HG03460 (cell line): ENCODE data around the gene GATA5.

Experiments used
- ATAC-seq: cut with Tn5 transposase; IDR thresholded peaks from one replicate; pipeline ENCODE4 v1.9.1; 2021; ENCODE audit not compliant: unreplicated experiment

GATA5 gene

GRCh38 chr20:62475772-62476055 is at the start of gene GATA5:
Gene GATA5 (minus strand): TSS chr20:62475995. CDS start chr20:62475521, 474 bp downstream.
- no peak for ATAC-seq

- no peak for ATAC-seq
These were observed 49.2 kb upstream of the GATA5 start for GRCh38 chr20:62525014-62525413.

- ATAC-seq, result no peak
These were observed 48.7 kb upstream of the GATA5 start for GRCh38 chr20:62524505-62524911.

GRCh38 chr20:62523473-62524203 is 47.8 kb upstream of the GATA5 start:
- no peak for ATAC-seq

GRCh38 chr20:62522748-62523396 is 47.1 kb upstream of the GATA5 start:
- ATAC-seq, result no peak

- ATAC-seq, result no peak
These were observed 44.0 kb upstream of the GATA5 start for GRCh38 chr20:62519826-62520225.

GRCh38 chr20:62518911-62519310 is 43.1 kb upstream of the GATA5 start:
- no peak for ATAC-seq

GRCh38 chr20:62517901-62518610 is 42.3 kb upstream of the GATA5 start:
- ATAC-seq, result no peak

GRCh38 chr20:62517168-62517567 is 41.4 kb upstream of the GATA5 start:
- ATAC-seq, result no peak

GRCh38 chr20:62516338-62516737 is 40.5 kb upstream of the GATA5 start:
- ATAC-seq, result no peak

GRCh38 chr20:62515826-62516225 is 40.0 kb upstream of the GATA5 start:
- ATAC-seq, result no peak

GRCh38 chr20:62515280-62515679 is 39.5 kb upstream of the GATA5 start:
- no peak for ATAC-seq

GRCh38 chr20:62513991-62514390 is 38.2 kb upstream of the GATA5 start:
- no peak for ATAC-seq

- ATAC-seq, result no peak
These were observed 36.3 kb upstream of the GATA5 start for GRCh38 chr20:62511915-62512610.

GRCh38 chr20:62511300-62511914 is 35.6 kb upstream of the GATA5 start:
- ATAC-seq, result no peak

- ATAC-seq, result no peak
These were observed 32.9 kb upstream of the GATA5 start for GRCh38 chr20:62508641-62509051.

- no peak for ATAC-seq
These were observed 32.3 kb upstream of the GATA5 start for GRCh38 chr20:62507991-62508640.

- no peak for ATAC-seq
These were observed 31.5 kb upstream of the GATA5 start for GRCh38 chr20:62507323-62507722.

GRCh38 chr20:62506791-62507190 is 31.0 kb upstream of the GATA5 start:
- ATAC-seq, result no peak

GRCh38 chr20:62506087-62506486 is 30.3 kb upstream of the GATA5 start:
- ATAC-seq, result no peak
